Ureter (tissue), 1 donor: ENCODE data around the gene MEF2A. TPM values are rescaled to one million over a fixed set of nuclear protein-coding genes. Genes with fewer than 3 reads are reported as not detected.

ENCODE experiments used
- DNase-seq: peaks from one replicate; pipeline ENCODE4 v3.0.0-alpha.2; 2020; ENCODE audit warnings: low spot score
- total RNA-seq: library from RNA; stranded (reverse); gene quantifications from one replicate; pipeline ENCODE4 v1.2.4, GENCODE V29; 2023
- donor health status: DM: yes; HTN: yes; CAD: no.

The MEF2A gene
- total RNA-seq, 1 donor from 2014 or later: 74.2 TPM

- no peak for DNase-seq
These were observed 138.0 kb downstream of the MEF2A start for GRCh38 chr15:99703603-99704443.

GRCh38 chr15:99704444-99704838 lies 138.7 kb downstream of the MEF2A start:
- DNase-seq: no peak

- no peak for DNase-seq
These were observed 140.9 kb downstream of the MEF2A start for GRCh38 chr15:99706557-99707303.

- DNase-seq: no peak
These were observed 141.9 kb downstream of the MEF2A start for GRCh38 chr15:99707473-99708270.

GRCh38 chr15:99708563-99708962 lies 142.8 kb downstream of the MEF2A start:
- peak; percentile 79 for DNase-seq

GRCh38 chr15:99709243-99709986 lies 143.6 kb downstream of the MEF2A start:
- DNase-seq: no peak

- DNase-seq: no peak
These were observed 145.8 kb downstream of the MEF2A start for GRCh38 chr15:99711625-99712024.

GRCh38 chr15:99712415-99712814 lies 146.6 kb downstream of the MEF2A start:
- DNase-seq: no peak

- DNase-seq: no peak
These were observed 150.8 kb downstream of the MEF2A start for GRCh38 chr15:99716540-99717095.

- DNase-seq: no peak
These were observed 151.6 kb downstream of the MEF2A start for GRCh38 chr15:99717161-99718009.

GRCh38 chr15:99718421-99718820 lies 152.6 kb downstream of the MEF2A start:
- no peak for DNase-seq

GRCh38 chr15:99719096-99719541 lies 153.3 kb downstream of the MEF2A start:
- no peak for DNase-seq

- no peak for DNase-seq
These were observed 154.7 kb downstream of the MEF2A start for GRCh38 chr15:99720533-99720932.

- no peak for DNase-seq
These were observed 155.5 kb downstream of the MEF2A start for GRCh38 chr15:99721104-99721778.

- no peak for DNase-seq
These were observed 156.1 kb downstream of the MEF2A start for GRCh38 chr15:99721896-99722295.

GRCh38 chr15:99722406-99722805 lies 156.6 kb downstream of the MEF2A start:
- no peak for DNase-seq

- no peak for DNase-seq
These were observed 160.5 kb downstream of the MEF2A start for GRCh38 chr15:99726333-99726732.

GRCh38 chr15:99727330-99727729 lies 161.5 kb downstream of the MEF2A start:
- DNase-seq: no peak

GRCh38 chr15:99727733-99728132 lies 161.9 kb downstream of the MEF2A start:
- DNase-seq: no peak

GRCh38 chr15:99728916-99729315 lies 163.1 kb downstream of the MEF2A start:
- no peak for DNase-seq
